IMR-90 (cell line): Measurements from ENCODE around the gene ARHGEF38.

Experiments
- BHLHE40 ChIP-seq: fragments of 150-350 bp; IDR thresholded peaks from 2 replicates; pipeline ENCODE4 v1.6.1; 2016; ENCODE audit warnings: mild to moderate bottlenecking, low read depth, low read length
- CEBPB ChIP-seq: IDR thresholded peaks from 2 replicates; pipeline ENCODE4 v1.6.1; 2012; ENCODE audit warnings: low read depth, low read length, improper control_type of control experiment
- FOS ChIP-seq: fragments of 150-350 bp; IDR thresholded peaks from 2 replicates; pipeline ENCODE4 v1.6.1; 2016; ENCODE audit warnings: low read depth, low read length
- MAFK ChIP-seq: IDR thresholded peaks from 2 replicates; pipeline ENCODE4 v1.6.1; 2012; ENCODE audit warnings: low read depth, low read length, improper control_type of control experiment
- MAZ ChIP-seq: IDR thresholded peaks from 2 replicates; pipeline ENCODE4 v1.6.1; 2012; ENCODE audit warnings: low read depth, mild to moderate bottlenecking, low read length, improper control_type of control experiment, moderate library complexity, borderline replicate concordance
- NFE2L2 ChIP-seq: fragments of 150-350 bp; IDR thresholded peaks from 2 replicates; pipeline ENCODE4 v1.6.1; 2016; ENCODE audit warnings: low read depth, mild to moderate bottlenecking, low read length
- POLR2A ChIP-seq: IDR thresholded peaks from 2 replicates; pipeline ENCODE4 v1.6.1; 2012; ENCODE audit warnings: mild to moderate bottlenecking, low read depth, low read length
- RCOR1 ChIP-seq: IDR thresholded peaks from 2 replicates; pipeline ENCODE4 v1.6.1; 2012; ENCODE audit warnings: mild to moderate bottlenecking, low read length, improper control_type of control experiment; ENCODE audit not compliant: insufficient replicate concordance
- RFX5 ChIP-seq: IDR thresholded peaks from 2 replicates; pipeline ENCODE4 v1.8.0; 2012; ENCODE audit warnings: low read depth, mild to moderate bottlenecking, low read length, moderate library complexity
- SMC3 ChIP-seq: fragments of 150-350 bp; IDR thresholded peaks from 2 replicates; pipeline ENCODE4 v1.6.1; 2016; ENCODE audit warnings: low read depth, mild to moderate bottlenecking, antibody characterized with exemption, low read length, moderate library complexity
- TF ChIP-seq, protein P1 (sequence below): conservative IDR thresholded peaks from 2 replicates; pipeline ENCODE4 v1.5.1; 2012; ENCODE audit warnings: mild to moderate bottlenecking, low read depth, low read length, improper control_type of control experiment

DNA sequence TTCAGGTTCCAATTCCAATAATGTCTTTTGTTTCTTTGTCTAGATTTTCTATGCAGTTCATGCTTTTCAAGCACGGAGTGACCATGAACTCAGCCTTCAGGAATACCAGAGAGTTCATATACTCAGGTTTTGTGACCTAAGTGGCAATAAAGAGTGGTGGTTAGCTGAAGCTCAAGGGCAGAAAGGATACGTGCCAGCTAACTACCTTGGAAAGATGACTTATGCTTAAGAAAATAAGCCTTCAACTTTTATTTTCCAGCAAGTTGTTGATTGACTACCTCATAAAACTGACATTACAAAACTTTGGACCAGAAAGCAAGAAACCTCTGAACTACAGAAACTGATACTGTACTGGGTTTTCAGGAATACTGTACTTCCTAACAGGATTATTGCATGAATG, 125.3 kb downstream of the ARHGEF38 start:
- TF ChIP-seq MAFK (no peak), CEBPB (no peak), NFE2L2 (no peak), POLR2A (no peak), SMC3 (no peak), RFX5 (no peak), FOS (no peak), MAZ (no peak), BHLHE40 (no peak), RCOR1 (no peak)
- TF ChIP-seq, protein P1, sequence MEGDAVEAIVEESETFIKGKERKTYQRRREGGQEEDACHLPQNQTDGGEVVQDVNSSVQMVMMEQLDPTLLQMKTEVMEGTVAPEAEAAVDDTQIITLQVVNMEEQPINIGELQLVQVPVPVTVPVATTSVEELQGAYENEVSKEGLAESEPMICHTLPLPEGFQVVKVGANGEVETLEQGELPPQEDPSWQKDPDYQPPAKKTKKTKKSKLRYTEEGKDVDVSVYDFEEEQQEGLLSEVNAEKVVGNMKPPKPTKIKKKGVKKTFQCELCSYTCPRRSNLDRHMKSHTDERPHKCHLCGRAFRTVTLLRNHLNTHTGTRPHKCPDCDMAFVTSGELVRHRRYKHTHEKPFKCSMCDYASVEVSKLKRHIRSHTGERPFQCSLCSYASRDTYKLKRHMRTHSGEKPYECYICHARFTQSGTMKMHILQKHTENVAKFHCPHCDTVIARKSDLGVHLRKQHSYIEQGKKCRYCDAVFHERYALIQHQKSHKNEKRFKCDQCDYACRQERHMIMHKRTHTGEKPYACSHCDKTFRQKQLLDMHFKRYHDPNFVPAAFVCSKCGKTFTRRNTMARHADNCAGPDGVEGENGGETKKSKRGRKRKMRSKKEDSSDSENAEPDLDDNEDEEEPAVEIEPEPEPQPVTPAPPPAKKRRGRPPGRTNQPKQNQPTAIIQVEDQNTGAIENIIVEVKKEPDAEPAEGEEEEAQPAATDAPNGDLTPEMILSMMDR, result no peak
